H9 (cell line): ENCODE data around the gene IL1RAPL2. TPM values are rescaled to one million over a fixed set of nuclear protein-coding genes. Genes with fewer than 3 reads are reported as not detected.

Experiments
- DNase-seq: peaks from one replicate; pipeline ENCODE4 v3.0.0-alpha.2; 2017
- H2AFZ ChIP-seq: one replicate; pipeline ENCODE4 v1.6.1; 2013; ENCODE audit warnings: mild to moderate bottlenecking, low read length, control low read depth, moderate library complexity
- H2AK5ac ChIP-seq: 2 replicates; pipeline ENCODE4 v1.6.1; 2013; ENCODE audit warnings: low read length, control low read depth, mixed read lengths; ENCODE audit not compliant: insufficient read length
- H2BK120ac ChIP-seq: one replicate; pipeline ENCODE4 v1.6.1; 2013; ENCODE audit warnings: low read depth, mild to moderate bottlenecking, low read length, control low read depth, inconsistent platforms; ENCODE audit not compliant: poor library complexity, severe bottlenecking
- H2BK12ac ChIP-seq: 2 replicates; pipeline ENCODE4 v1.6.1; 2013; ENCODE audit warnings: low read length, control low read depth, mixed read lengths, low read depth; ENCODE audit not compliant: insufficient read length
- H2BK15ac ChIP-seq: 2 replicates; pipeline ENCODE4 v1.6.1; 2013; ENCODE audit warnings: low read depth, low read length, control low read depth
- H2BK20ac ChIP-seq: one replicate; pipeline ENCODE4 v1.6.1; 2013; ENCODE audit warnings: low read depth, mild to moderate bottlenecking, low read length, control low read depth, inconsistent platforms; ENCODE audit not compliant: poor library complexity, severe bottlenecking
- H2BK5ac ChIP-seq: 2 replicates; pipeline ENCODE4 v1.6.1; 2013; ENCODE audit warnings: low read length, control low read depth, mixed read lengths; ENCODE audit not compliant: insufficient read length
- H3K14ac ChIP-seq: 2 replicates; pipeline ENCODE4 v1.6.1; 2013; ENCODE audit warnings: low read length, control low read depth; ENCODE audit not compliant: insufficient read depth
- H3K18ac ChIP-seq: 2 replicates; pipeline ENCODE4 v1.6.1; 2013; ENCODE audit warnings: low read depth, mild to moderate bottlenecking, mixed read lengths, low read length, control low read depth; ENCODE audit not compliant: insufficient read length
- H3K23ac ChIP-seq: 2 replicates; pipeline ENCODE4 v1.6.1; 2013; ENCODE audit warnings: low read length, control low read depth, mixed read lengths, low read depth; ENCODE audit not compliant: insufficient read length
- H3K23me2 ChIP-seq: 2 replicates; pipeline ENCODE4 v1.6.1; 2013; ENCODE audit warnings: low read depth, mild to moderate bottlenecking, mixed read lengths, low read length, control low read depth; ENCODE audit not compliant: insufficient read length, poor library complexity, severe bottlenecking
- H3K27ac ChIP-seq: 2 replicates; pipeline ENCODE4 v1.5.1; 2013; ENCODE audit warnings: low read length, control low read depth, mixed read lengths, low read depth; ENCODE audit not compliant: insufficient read length
- H3K27me3 ChIP-seq: 2 replicates; pipeline ENCODE4 v1.6.1; 2013; ENCODE audit warnings: low read length, control low read depth, inconsistent platforms; ENCODE audit not compliant: insufficient read depth
- H3K4ac ChIP-seq: 2 replicates; pipeline ENCODE4 v1.6.1; 2013; ENCODE audit warnings: low read depth, mild to moderate bottlenecking, control low read depth, inconsistent platforms, low read length, moderate library complexity
- H3K4me1 ChIP-seq: 2 replicates; pipeline ENCODE4 v1.6.1; 2013; ENCODE audit warnings: low read length, control low read depth, inconsistent platforms; ENCODE audit not compliant: insufficient read depth
- H3K4me2 ChIP-seq: 2 replicates; pipeline ENCODE4 v1.6.1; 2013; ENCODE audit warnings: low read length, control low read depth, mixed read lengths; ENCODE audit not compliant: insufficient read length, insufficient read depth
- H3K56ac ChIP-seq: 2 replicates; pipeline ENCODE4 v1.6.1; 2013; ENCODE audit warnings: low read depth, mild to moderate bottlenecking, mixed read lengths, low read length, control low read depth; ENCODE audit not compliant: insufficient read length
- H3K79me1 ChIP-seq: 2 replicates; pipeline ENCODE4 v1.6.1; 2013; ENCODE audit warnings: low read depth, mild to moderate bottlenecking, moderate library complexity, low read length, control low read depth, inconsistent platforms; ENCODE audit not compliant: insufficient read depth, poor library complexity, severe bottlenecking
- H3K79me2 ChIP-seq: 2 replicates; pipeline ENCODE4 v1.6.1; 2013; ENCODE audit warnings: low read length, control low read depth, inconsistent platforms; ENCODE audit not compliant: insufficient read depth
- H3K9ac ChIP-seq: 2 replicates; pipeline ENCODE4 v1.6.1; 2013; ENCODE audit warnings: low read length, control low read depth, mixed read lengths; ENCODE audit not compliant: insufficient read length; ENCODE audit errors: extremely low read depth
- H3K9me3 ChIP-seq: one replicate; pipeline ENCODE4 v1.6.1; 2013; ENCODE audit warnings: low read depth, low read length, inconsistent platforms; ENCODE audit not compliant: control insufficient read depth
- H3T11ph ChIP-seq: one replicate; pipeline ENCODE4 v1.6.1; 2013; ENCODE audit warnings: mild to moderate bottlenecking, low read length, control low read depth, inconsistent platforms
- H4K20me1 ChIP-seq: one replicate; pipeline ENCODE4 v1.6.1; 2013; ENCODE audit not compliant: control insufficient read depth, insufficient read length, insufficient read depth
- H4K5ac ChIP-seq: 2 replicates; pipeline ENCODE4 v1.6.1; 2013; ENCODE audit warnings: low read depth, mild to moderate bottlenecking, mixed read lengths, low read length, control low read depth; ENCODE audit not compliant: insufficient read length
- H4K8ac ChIP-seq: replicated peaks from 2 replicates; pipeline ENCODE4 v1.6.1; 2013; ENCODE audit warnings: low read length, control low read depth, mixed read lengths, low read depth; ENCODE audit not compliant: insufficient read length
- H4K91ac ChIP-seq: 2 replicates; pipeline ENCODE4 v1.6.1; 2013; ENCODE audit warnings: low read depth, mild to moderate bottlenecking, moderate library complexity, mixed read lengths, low read length, control low read depth; ENCODE audit not compliant: insufficient read length
- H3K27ac Mint-ChIP-seq, 3 experiments: 2 replicates in 2 of 3; 3 replicates in 1 of 3; pipeline ENCODE4 v1.8.0; 2020 to 2021; ENCODE audit warnings: mixed read lengths in 3 of 3, mild to moderate bottlenecking in 1 of 3, moderate library complexity in 1 of 3
- H3K27me3 Mint-ChIP-seq: 2 replicates; pipeline ENCODE4 v1.8.0; 2021; ENCODE audit warnings: low read depth, mild to moderate bottlenecking, moderate library complexity, mixed read lengths
- H3K36me3 Mint-ChIP-seq, 3 experiments: 2 replicates in 2 of 3; 3 replicates in 1 of 3; pipeline ENCODE4 v1.8.0; 2020 to 2021; ENCODE audit warnings: low read depth in 3 of 3, mixed read lengths in 3 of 3; ENCODE audit not compliant: insufficient read depth in 1 of 3
- H3K4me1 Mint-ChIP-seq, 2 experiments: 2 replicates each; pipeline ENCODE4 v1.8.0; 2020; ENCODE audit warnings: mixed read lengths in 2 of 2
- H3K4me3 Mint-ChIP-seq, 2 experiments: 2 replicates in 1 of 2; 3 replicates in 1 of 2; pipeline ENCODE4 v1.8.0; 2020 to 2021; ENCODE audit warnings: mild to moderate bottlenecking in 2 of 2, mixed read lengths in 2 of 2, moderate library complexity in 1 of 2
- H3K9me3 Mint-ChIP-seq, 2 experiments: 2 replicates in 1 of 2; 3 replicates in 1 of 2; pipeline ENCODE4 v1.8.0; 2020; ENCODE audit warnings: mild to moderate bottlenecking in 2 of 2, mixed read lengths in 2 of 2, moderate library complexity in 1 of 2
- CTCF ChIP-seq: fragments of 200-600 bp; sonication (generic); conservative IDR thresholded peaks from 3 replicates; pipeline ENCODE4 v1.8.0; 2021; ENCODE audit warnings: antibody characterized with exemption, mild to moderate bottlenecking
- WGBS: extraction: QIAGEN DNeasy Blood & Tissue Kit; methylation state at CpG from one replicate; pipeline ENCODE4 v1.1.7; 2013; ENCODE audit warnings: missing lambda C conversion rate, low lambda C conversion rate, mixed read lengths; ENCODE audit not compliant: insufficient read length; ENCODE audit errors: extremely low coverage; 5-methylcytosine and 5-hydroxymethylcytosine counted together
- total RNA-seq: library from RNA; stranded (reverse); gene quantifications from 2 replicates; pipeline ENCODE4 v1.2.1, GENCODE V29; 2021

Gene IL1RAPL2
- total RNA-seq, 1 experiment from 2014 or later = not detected

- H3T11ph ChIP-seq = no peak overlapping the region
- no peak overlapping the region for H3K27ac ChIP-seq
- no peaks in the 10 kb centered on the region for H3K23me2 ChIP-seq
- no peak overlapping the region for H2AK5ac ChIP-seq
- H2BK5ac ChIP-seq = no peak overlapping the region
- H2BK15ac ChIP-seq = no peak overlapping the region
- no peak overlapping the region for H3K18ac ChIP-seq
- H2BK120ac ChIP-seq = no peak overlapping the region
- no peak overlapping the region for H3K56ac ChIP-seq
- H3K4me1 ChIP-seq = no peaks in the 10 kb centered on the region
- Mint-ChIP-seq H3K9me3 (peaks cover 15 to 29% of the 10 kb centered on the region in 2 experiments), H3K36me3 (peaks cover 0 to 11% (median 4%) of the 10 kb centered on the region in 3 experiments; a peak in 6 of 7 replicates), H3K27ac (no peak overlapping the region), H3K4me1 (no peaks in the 10 kb centered on the region), H3K27me3 (no peaks in the 10 kb centered on the region), H3K4me3 (no peak overlapping the region)
- H3K23ac ChIP-seq = no peak overlapping the region
- H4K20me1 ChIP-seq = no peaks in the 10 kb centered on the region
- H3K79me2 ChIP-seq = no peaks in the 10 kb centered on the region
- no peak overlapping the region for H3K4ac ChIP-seq
- DNase-seq = no peak
- no peak overlapping the region for H2AFZ ChIP-seq
- H2BK20ac ChIP-seq = no peak overlapping the region
- no peak overlapping the region for H4K5ac ChIP-seq
- H4K91ac ChIP-seq = no peak overlapping the region
- no peak overlapping the region for H3K4me2 ChIP-seq
- no peak overlapping the region for H3K14ac ChIP-seq
- no peak overlapping the region for H2BK12ac ChIP-seq
- TF ChIP-seq CTCF = no peak
- H3K79me1 ChIP-seq = no peaks in the 10 kb centered on the region
- whole genome bisulfite sequencing = no CpG with 5 or more reads among the region's 3 CpGs
- no peaks in the 10 kb centered on the region for H3K27me3 ChIP-seq
- H3K9ac ChIP-seq = no peak overlapping the region
- no peak overlapping the region for H4K8ac ChIP-seq
- no peaks in the 10 kb centered on the region for H3K9me3 ChIP-seq
These were observed 781.4 kb downstream of the IL1RAPL2 start for GRCh38 chrX:105347373-105347772.
